Calu3 (cell line): ENCODE data around the gene ADGRV1. TPM values are rescaled to one million over a fixed set of nuclear protein-coding genes. Genes with fewer than 3 reads are reported as not detected.

ENCODE experiments used
- BruUV-seq: library from RNA; stranded (reverse); fragments of 400-500 nt; replicated peaks from 2 replicates; lab custom pipeline; 2021; lab: Mats Ljungman, UMichigan
- CTCF ChIA-PET: fragments of 300-600 bp; sonication (Branson Sonifier 250); formaldehyde crosslinking; loops from one replicate; lab custom pipeline; 2022; ENCODE audit warnings: antibody characterized with exemption; lab: Charles Lee
- DNase-seq: peaks from one replicate; pipeline ENCODE4 v3.0.0; 2022
- H3K27ac Mint-ChIP-seq: one replicate; pipeline ENCODE4 v1.8.0; 2022; ENCODE audit warnings: mixed read lengths; ENCODE audit not compliant: unreplicated experiment
- H3K27me3 Mint-ChIP-seq: one replicate; pipeline ENCODE4 v1.8.0; 2022; ENCODE audit warnings: mixed read lengths; ENCODE audit not compliant: unreplicated experiment
- H3K36me3 Mint-ChIP-seq: one replicate; pipeline ENCODE4 v1.8.0; 2022; ENCODE audit warnings: mild to moderate bottlenecking, moderate library complexity, mixed read lengths; ENCODE audit not compliant: insufficient read depth, unreplicated experiment
- H3K4me1 Mint-ChIP-seq: one replicate; pipeline ENCODE4 v1.8.0; 2022; ENCODE audit warnings: mild to moderate bottlenecking, low read depth, mixed read lengths; ENCODE audit not compliant: unreplicated experiment
- H3K4me3 Mint-ChIP-seq: one replicate; pipeline ENCODE4 v1.8.0; 2022; ENCODE audit warnings: mild to moderate bottlenecking, low read depth, moderate library complexity, mixed read lengths; ENCODE audit not compliant: unreplicated experiment
- H3K9me3 Mint-ChIP-seq: one replicate; pipeline ENCODE4 v1.8.0; 2022; ENCODE audit warnings: low read depth, mixed read lengths; ENCODE audit not compliant: unreplicated experiment
- intact Hi-C: fragments of 100-400 bp; cut with micrococcal nuclease; formaldehyde crosslinking; loops from one replicate; pipeline ENCODE4 v1.10.0; 2022; ENCODE audit not compliant: unreplicated experiment
- total RNA-seq: library from RNA; stranded (reverse); gene quantifications from 2 replicates; pipeline ENCODE4 v1.2.3, GENCODE V29; 2022
- TF ChIP-seq, protein P1 (sequence below): fragments of 200-600 bp; IDR thresholded peaks from one replicate; pipeline ENCODE4 v1.8.0; 2022; ENCODE audit warnings: antibody characterized with exemption; ENCODE audit not compliant: unreplicated experiment

Gene ADGRV1
- total RNA-seq, 1 experiment from 2014 or later = 1.8 TPM

DNA sequence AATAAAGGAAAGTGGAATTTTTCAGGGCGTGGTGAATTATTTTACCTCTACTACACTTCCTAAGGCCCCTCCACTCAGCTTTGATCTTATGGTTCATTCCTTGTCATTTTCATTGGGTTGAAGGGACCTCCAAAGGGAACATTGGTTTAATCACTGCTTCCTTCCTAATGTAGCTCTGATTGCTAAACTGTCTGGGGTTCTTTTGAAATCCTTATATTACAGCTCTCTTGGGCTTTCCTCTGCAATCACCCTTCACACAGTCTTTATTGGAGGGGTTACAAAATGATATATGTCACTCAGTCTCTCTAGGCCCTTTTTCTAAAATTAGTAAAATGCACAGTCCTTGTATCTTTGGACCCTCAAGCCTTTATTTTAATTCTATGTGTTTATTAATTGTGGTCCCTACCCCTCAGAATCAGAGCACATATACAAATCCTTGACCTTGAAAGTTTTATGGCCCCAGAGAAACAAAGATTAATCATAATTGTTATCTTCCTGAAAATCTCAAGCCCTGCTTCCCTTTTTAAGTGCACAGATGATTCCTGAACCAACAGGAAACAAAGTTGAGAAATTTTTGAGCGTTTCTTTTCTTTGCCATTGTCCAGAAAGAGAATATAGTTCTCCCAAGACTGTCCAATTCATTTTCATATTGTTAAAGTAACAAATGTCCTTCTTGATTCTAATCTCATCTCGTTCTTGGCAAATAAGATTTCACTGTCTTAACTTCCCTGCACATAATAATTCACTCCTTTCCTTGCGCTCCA, 494.6 kb downstream of the ADGRV1 start:
- H3K4me1 Mint-ChIP-seq = peaks cover 22% of the 10 kb centered on the region
- H3K27ac Mint-ChIP-seq = no peak overlapping the region
- TF ChIP-seq, protein P1, sequence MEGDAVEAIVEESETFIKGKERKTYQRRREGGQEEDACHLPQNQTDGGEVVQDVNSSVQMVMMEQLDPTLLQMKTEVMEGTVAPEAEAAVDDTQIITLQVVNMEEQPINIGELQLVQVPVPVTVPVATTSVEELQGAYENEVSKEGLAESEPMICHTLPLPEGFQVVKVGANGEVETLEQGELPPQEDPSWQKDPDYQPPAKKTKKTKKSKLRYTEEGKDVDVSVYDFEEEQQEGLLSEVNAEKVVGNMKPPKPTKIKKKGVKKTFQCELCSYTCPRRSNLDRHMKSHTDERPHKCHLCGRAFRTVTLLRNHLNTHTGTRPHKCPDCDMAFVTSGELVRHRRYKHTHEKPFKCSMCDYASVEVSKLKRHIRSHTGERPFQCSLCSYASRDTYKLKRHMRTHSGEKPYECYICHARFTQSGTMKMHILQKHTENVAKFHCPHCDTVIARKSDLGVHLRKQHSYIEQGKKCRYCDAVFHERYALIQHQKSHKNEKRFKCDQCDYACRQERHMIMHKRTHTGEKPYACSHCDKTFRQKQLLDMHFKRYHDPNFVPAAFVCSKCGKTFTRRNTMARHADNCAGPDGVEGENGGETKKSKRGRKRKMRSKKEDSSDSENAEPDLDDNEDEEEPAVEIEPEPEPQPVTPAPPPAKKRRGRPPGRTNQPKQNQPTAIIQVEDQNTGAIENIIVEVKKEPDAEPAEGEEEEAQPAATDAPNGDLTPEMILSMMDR = no peak
- intact Hi-C loops = no loop called here
- no peaks in the 10 kb centered on the region for H3K27me3 Mint-ChIP-seq
- no peaks in the 10 kb centered on the region for H3K9me3 Mint-ChIP-seq
- CTCF ChIA-PET = no interaction called here
- peaks cover 1% of the 10 kb centered on the region for H3K36me3 Mint-ChIP-seq
- no peak overlapping the region for H3K4me3 Mint-ChIP-seq
- BruUV-seq = no TSS peak
- DNase-seq = no peak

DNA sequence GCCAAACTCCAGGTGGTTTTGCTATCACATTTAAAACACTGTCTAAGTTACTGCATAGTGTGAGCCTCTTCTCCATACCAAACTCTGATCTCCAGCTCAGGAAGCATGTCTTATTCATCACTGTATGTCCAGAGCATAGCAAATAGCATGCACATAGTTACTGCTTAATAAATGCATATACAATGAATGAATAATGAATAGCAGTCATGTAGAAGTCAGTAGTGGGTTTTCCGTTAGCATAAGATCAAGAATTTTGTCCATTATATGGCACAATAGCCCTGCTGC, 495.1 kb downstream of the ADGRV1 start:
- TF ChIP-seq, protein P1 = no peak

DNA sequence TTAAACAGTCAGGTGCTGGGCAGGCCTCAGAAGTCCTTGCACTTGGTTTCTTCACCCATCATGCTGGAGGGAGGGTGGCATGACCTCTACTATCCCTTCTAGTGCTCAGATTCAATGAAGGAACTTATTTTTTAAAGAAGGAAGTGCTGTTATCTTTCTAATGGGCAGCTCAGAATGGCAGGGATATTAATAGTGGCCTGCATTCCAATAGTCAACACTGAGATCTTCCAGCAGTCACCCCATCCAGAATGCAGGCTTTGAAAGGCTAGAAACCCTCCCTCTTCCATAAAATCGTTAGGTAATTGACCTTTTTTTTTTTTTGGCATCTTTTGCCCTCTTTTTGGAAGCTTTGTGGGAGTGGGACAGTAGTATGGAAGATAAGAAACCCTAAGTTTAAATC, 499.6 kb downstream of the ADGRV1 start:
- peak overlapping the region; percentile 38 for H3K4me3 Mint-ChIP-seq
- CTCF ChIA-PET = interaction anchor here (0.8 to 1.7 kb wide), 5 partner anchors 11 to 361 kb away, joined by 3 to 6 read pairs (median 4); partner anchors contain the start of gene ARRDC3
- H3K27ac Mint-ChIP-seq = peak overlapping the region; percentile 93
- H3K36me3 Mint-ChIP-seq = peaks cover 11% of the 10 kb centered on the region
- intact Hi-C loops = loop anchor here (5.0 kb wide), 1 partner anchor 126 kb away; no protein-coding TSS in a partner anchor
- peak; percentile 10 for DNase-seq
- no peaks in the 10 kb centered on the region for H3K9me3 Mint-ChIP-seq
- TF ChIP-seq, protein P1 = no peak
- H3K4me1 Mint-ChIP-seq = peaks cover 50% of the 10 kb centered on the region
- H3K27me3 Mint-ChIP-seq = no peaks in the 10 kb centered on the region
- BruUV-seq = no TSS peak

More for the DNA sequence above, 495.1 kb downstream of the ADGRV1 start:
- no peak overlapping the region for H3K4me3 Mint-ChIP-seq
- no TSS peak for BruUV-seq
- peaks cover 27% of the 10 kb centered on the region for H3K4me1 Mint-ChIP-seq
- peaks cover 6% of the 10 kb centered on the region for H3K36me3 Mint-ChIP-seq
- H3K27ac Mint-ChIP-seq = no peak overlapping the region
- no peak for DNase-seq
- H3K9me3 Mint-ChIP-seq = no peaks in the 10 kb centered on the region
- CTCF ChIA-PET = no interaction called here
- intact Hi-C loops = no loop called here
- no peaks in the 10 kb centered on the region for H3K27me3 Mint-ChIP-seq

DNA sequence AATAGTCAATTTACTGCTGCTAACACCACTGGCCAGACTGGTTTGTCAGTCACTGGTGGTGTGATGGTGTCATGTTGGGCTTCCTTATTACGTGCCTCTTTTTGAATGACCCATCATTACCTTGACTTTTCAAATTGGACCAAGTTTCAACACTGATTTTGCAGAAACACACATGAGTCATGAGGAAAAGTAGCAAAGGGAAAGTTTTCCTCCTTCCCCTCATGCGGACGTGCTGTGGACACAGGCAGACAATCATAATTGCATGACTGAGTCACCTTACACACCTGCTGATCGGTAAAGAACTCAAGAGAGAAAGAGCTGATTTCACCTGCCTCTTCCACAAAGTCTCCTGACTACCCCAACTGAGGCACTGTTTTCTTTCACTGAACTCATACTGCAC, 500.0 kb downstream of the ADGRV1 start:
- peak overlapping the region; percentile 38 for H3K4me3 Mint-ChIP-seq
- TF ChIP-seq, protein P1 = no peak
- peak; percentile 77 for DNase-seq
- intact Hi-C loops = loop anchor here (5.0 kb wide), 1 partner anchor 126 kb away; no protein-coding TSS in a partner anchor
- peaks cover 46% of the 10 kb centered on the region for H3K4me1 Mint-ChIP-seq
- H3K36me3 Mint-ChIP-seq = peaks cover 11% of the 10 kb centered on the region
- H3K27me3 Mint-ChIP-seq = no peaks in the 10 kb centered on the region
- no TSS peak for BruUV-seq
- H3K27ac Mint-ChIP-seq = peak overlapping the region; percentile 93
- CTCF ChIA-PET = interaction anchor here (0.8 to 1.7 kb wide), 8 partner anchors 11 to 361 kb away, joined by 3 to 6 read pairs (median 4); partner anchors contain the start of gene ARRDC3
- no peaks in the 10 kb centered on the region for H3K9me3 Mint-ChIP-seq
